Occipital lobe (tissue), 3 donors: Measurements from ENCODE around the gene THY1. TPM values are rescaled to one million over a fixed set of nuclear protein-coding genes. Genes with fewer than 3 reads are reported as not detected.

Source experiments
- DNase-seq: peaks from one replicate; lab custom pipeline; 2025; lab: John Stamatoyannopoulos, UW
- small RNA-seq: library from RNA; depleted of rRNA; stranded (forward); fragments of <200 nt; gene quantifications from one replicate; pipeline ENCODE3, GENCODE V24; 2014
- total RNA-seq: library from RNA; depleted of rRNA; stranded (reverse); fragments of >200 nt; gene quantifications from one replicate; pipeline ENCODE4 v1.2.3, GENCODE V29; 2014

The THY1 gene
- total RNA-seq, 1 donor from 2014 or later, result 25.4 TPM

DNA sequence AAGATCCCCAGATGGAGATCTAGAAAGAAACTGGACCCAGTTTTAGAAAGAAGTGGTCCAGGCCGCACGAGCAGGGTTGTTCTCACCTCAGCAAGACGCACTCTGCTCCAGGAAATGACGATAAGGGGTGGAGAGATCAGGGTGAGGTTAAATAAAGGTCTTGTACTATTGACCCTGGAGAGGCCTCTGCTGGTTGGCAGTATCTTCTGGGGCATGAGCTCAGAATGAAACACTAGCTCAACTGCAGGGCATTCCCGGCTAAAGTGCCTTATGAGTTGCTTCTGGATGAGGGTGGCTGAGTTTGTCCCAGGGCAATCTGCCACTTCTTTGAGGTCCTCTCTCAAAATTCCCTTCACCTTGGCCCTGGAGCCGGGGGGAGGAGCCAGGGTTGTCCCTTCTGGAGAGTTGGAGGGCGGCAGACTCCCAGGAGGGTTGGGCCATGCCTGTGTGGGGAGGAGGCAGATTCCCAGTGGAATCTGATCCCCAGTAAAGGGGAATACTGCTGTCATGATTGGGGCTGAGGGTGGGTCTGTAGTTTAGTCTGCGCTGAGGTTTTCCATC is 52.4 kb downstream of the THY1 start:
- DNase-seq, result no peak

- no peak for DNase-seq
These were observed 53.6 kb downstream of the THY1 start for GRCh38 chr11:119369132-119369925.

GRCh38 chr11:119368121-119369034 is 54.6 kb downstream of the THY1 start:
- peak; percentile 38 for DNase-seq

DNA sequence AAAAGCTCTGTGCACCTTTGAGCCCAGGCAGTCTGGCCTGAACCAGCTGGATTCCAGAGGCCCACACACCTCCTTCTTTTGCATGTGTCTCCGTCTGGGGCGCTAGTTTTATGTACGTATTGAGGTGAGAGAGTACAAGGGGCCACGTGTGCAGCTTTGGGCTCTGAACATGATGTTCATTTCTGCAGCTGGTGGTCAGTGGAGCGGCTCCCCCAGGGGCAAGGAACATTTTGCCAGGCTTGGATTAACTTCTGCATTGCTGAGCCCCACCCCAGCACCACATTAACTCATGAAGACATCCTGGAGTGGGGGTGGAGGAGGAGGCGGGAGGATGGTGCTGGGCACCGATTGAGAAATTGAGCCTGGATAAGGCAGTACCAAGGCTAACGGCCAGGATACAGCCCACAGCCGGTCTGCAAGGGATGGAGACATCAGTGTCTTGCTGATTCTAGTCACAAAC is 55.3 kb downstream of the THY1 start:
- peak; percentile 23 for DNase-seq

Small RNA genes within 50 kb of the gene (small RNA-seq; reads per million reads assigned to genes)
- not detected for gene AP003396.4

Other genes starting within 250 kb of the THY1 start
- not detected for gene NHERF4, start 237.7 kb downstream of the THY1 start, total RNA-seq
- gene CBL, start 216.8 kb downstream of the THY1 start, total RNA-seq, result 12.0 TPM
- 10.6 TPM for gene MCAM, start 106.0 kb downstream of the THY1 start, total RNA-seq
- 1.6 TPM for gene RNF26, start 88.6 kb downstream of the THY1 start, total RNA-seq
- gene C1QTNF5, start 82.3 kb downstream of the THY1 start, total RNA-seq, result 4.2 TPM
- not detected for gene MFRP, start 76.5 kb downstream of the THY1 start, total RNA-seq
- gene USP2, start 41.5 kb downstream of the THY1 start, total RNA-seq, result 1.6 TPM